ENCODE results near the gene GNAS-AS1.

DNA sequence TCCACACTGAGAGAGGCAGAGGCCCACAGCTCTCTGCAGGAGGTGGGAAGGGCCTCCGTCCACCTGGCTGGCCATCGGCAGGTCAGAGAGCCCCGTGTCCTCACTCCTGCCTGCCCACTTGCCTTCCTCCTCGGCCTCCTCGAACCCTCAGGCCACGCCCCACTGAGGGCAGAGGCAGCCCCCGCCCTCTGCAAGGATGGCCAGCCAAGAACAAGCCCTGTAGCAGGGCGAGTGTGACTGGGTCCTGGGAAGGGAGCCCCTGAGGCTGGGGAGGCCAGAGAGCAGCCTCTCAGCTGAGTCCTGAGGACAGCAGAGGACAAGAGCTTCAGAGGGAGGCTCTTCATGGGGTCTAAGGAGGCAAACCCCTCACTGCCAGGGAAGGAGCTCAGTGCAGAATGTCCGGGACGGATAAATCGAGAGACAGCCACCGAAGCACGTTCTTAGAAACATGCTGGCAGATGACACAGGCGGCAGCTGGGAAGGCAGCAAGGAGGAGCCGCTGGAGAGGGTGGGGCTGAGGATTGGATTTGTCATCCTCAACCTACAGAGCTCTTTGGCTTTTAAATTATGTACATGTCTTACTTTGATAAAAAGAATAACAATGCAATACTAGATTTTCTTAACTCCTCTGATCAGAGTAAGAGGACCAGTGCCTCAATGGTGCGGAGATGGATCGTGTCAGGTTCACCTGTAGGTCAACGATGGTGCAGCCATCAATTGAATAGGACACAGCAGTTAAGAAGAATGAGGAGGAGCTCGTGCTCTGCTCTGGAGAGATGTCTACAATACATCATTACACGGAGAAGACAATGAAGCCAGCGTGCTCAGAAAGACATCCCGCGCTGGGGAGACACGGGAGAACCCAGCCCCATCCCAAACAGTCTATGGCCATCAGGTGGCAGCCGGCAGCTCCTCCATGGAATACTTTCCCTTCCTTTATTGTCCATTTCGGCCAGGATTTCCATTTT is 53.0 kb downstream of the GNAS-AS1 start:
- no peak for TF ChIP-seq POLR2A (IDR thresholded peaks at IDR 0.05)
- TF ChIP-seq, protein P1, sequence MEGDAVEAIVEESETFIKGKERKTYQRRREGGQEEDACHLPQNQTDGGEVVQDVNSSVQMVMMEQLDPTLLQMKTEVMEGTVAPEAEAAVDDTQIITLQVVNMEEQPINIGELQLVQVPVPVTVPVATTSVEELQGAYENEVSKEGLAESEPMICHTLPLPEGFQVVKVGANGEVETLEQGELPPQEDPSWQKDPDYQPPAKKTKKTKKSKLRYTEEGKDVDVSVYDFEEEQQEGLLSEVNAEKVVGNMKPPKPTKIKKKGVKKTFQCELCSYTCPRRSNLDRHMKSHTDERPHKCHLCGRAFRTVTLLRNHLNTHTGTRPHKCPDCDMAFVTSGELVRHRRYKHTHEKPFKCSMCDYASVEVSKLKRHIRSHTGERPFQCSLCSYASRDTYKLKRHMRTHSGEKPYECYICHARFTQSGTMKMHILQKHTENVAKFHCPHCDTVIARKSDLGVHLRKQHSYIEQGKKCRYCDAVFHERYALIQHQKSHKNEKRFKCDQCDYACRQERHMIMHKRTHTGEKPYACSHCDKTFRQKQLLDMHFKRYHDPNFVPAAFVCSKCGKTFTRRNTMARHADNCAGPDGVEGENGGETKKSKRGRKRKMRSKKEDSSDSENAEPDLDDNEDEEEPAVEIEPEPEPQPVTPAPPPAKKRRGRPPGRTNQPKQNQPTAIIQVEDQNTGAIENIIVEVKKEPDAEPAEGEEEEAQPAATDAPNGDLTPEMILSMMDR (IDR thresholded peaks at IDR 0.05), result no peak
